HG03025 (cell line): ENCODE results near the gene RCN1.
"Not testable (repeated sequence)": the region's sequence is repeated elsewhere in the genome, so short reads cannot be mapped to it uniquely, and the experiment has no call there.

Source experiments
- ATAC-seq: cut with Tn5 transposase; IDR thresholded peaks from one replicate; pipeline ENCODE4 v1.9.1; 2021; ENCODE audit warnings: mild to moderate bottlenecking, moderate library complexity; ENCODE audit not compliant: unreplicated experiment, low FRiP score

Gene RCN1

GRCh38 chr11:32073644-32074026 lies 17.2 kb upstream of the RCN1 start:
- no peak for ATAC-seq

GRCh38 chr11:32079553-32079952 lies 11.3 kb upstream of the RCN1 start:
- ATAC-seq = no peak

GRCh38 chr11:32080361-32080980 lies 10.4 kb upstream of the RCN1 start:
- no peak for ATAC-seq

GRCh38 chr11:32081129-32081641 lies 9.7 kb upstream of the RCN1 start:
- no peak for ATAC-seq

- no peak for ATAC-seq
Observed at GRCh38 chr11:32081901-32082300, 9.0 kb upstream of the RCN1 start.

- ATAC-seq = no peak
Observed at GRCh38 chr11:32082346-32082986, 8.4 kb upstream of the RCN1 start.

- ATAC-seq = no peak
Observed at GRCh38 chr11:32087597-32087996, 3.3 kb upstream of the RCN1 start.

GRCh38 chr11:32088117-32088941 lies 2.5 kb upstream of the RCN1 start:
- ATAC-seq = no peak

GRCh38 chr11:32092581-32093170 lies 1.8 kb downstream of the RCN1 start:
- ATAC-seq = no peak

- no peak for ATAC-seq
Observed at GRCh38 chr11:32094923-32095322, 4.0 kb downstream of the RCN1 start.

- ATAC-seq = no peak
Observed at GRCh38 chr11:32098142-32098903, 7.4 kb downstream of the RCN1 start.

GRCh38 chr11:32099516-32099915 lies 8.6 kb downstream of the RCN1 start:
- ATAC-seq = no peak

- no peak for ATAC-seq
Observed at GRCh38 chr11:32100495-32100894, 9.6 kb downstream of the RCN1 start.

- no peak for ATAC-seq
Observed at GRCh38 chr11:32101791-32102190, 10.9 kb downstream of the RCN1 start.

GRCh38 chr11:32103121-32103719 lies 12.3 kb downstream of the RCN1 start:
- ATAC-seq = not testable (repeated sequence)

- ATAC-seq = no peak
Observed at GRCh38 chr11:32103941-32104340, 13.1 kb downstream of the RCN1 start.

GRCh38 chr11:32105871-32106560 lies 15.1 kb downstream of the RCN1 start:
- peak; percentile 51 for ATAC-seq

GRCh38 chr11:32107647-32108046 lies 16.8 kb downstream of the RCN1 start:
- ATAC-seq = no peak

GRCh38 chr11:32108576-32108975 lies 17.7 kb downstream of the RCN1 start:
- ATAC-seq = no peak
